Heart right ventricle (tissue), 16 donors: ENCODE data around the gene OAF. TPM values are rescaled to one million over a fixed set of nuclear protein-coding genes. Genes with fewer than 3 reads are reported as not detected.
A peak's percentile ranks its signal among the peaks of the same experiment; 100 is the strongest.

Source experiments
- ATAC-seq, 8 donors: fragments of 200-7000 bp; cut with Tn5 transposase; one replicate each; pipeline ENCODE4 v1.9.1; 2020; ENCODE audit warnings: mild to moderate bottlenecking in 8 of 8, moderate library complexity in 8 of 8, moderate number of reproducible peaks in 1 of 8
- DNase-seq, 2 donors: peaks; one replicate each; pipeline ENCODE4 v3.0.0-alpha.2; 2020
- H3K27ac ChIP-seq, 10 donors: fragments of 200-600 bp; sonication (generic) in 2 of 10; one replicate each; pipeline versions ENCODE4 v1.5.0 to v1.8.0; 2020 to 2022; ENCODE audit warnings: mild to moderate bottlenecking in 3 of 10
- H3K27me3 ChIP-seq, 7 donors: fragments of 200-600 bp; one replicate each; pipeline ENCODE4 v1.8.0; 2021 to 2022; ENCODE audit warnings: mild to moderate bottlenecking in 2 of 7
- H3K36me3 ChIP-seq, 9 donors: fragments of 200-600 bp; sonication (generic) in 1 of 9; one replicate each; pipeline versions ENCODE4 v1.5.0 to v1.8.0; 2020 to 2022; ENCODE audit warnings: mild to moderate bottlenecking in 2 of 9
- H3K4me1 ChIP-seq, 9 donors: fragments of 200-600 bp; sonication (generic) in 1 of 9; one replicate each; pipeline versions ENCODE4 v1.5.0 to v1.8.0; 2020 to 2022; ENCODE audit warnings: mild to moderate bottlenecking in 4 of 9
- H3K4me3 ChIP-seq, 10 donors: fragments of 200-600 bp; sonication (generic) in 2 of 10; one replicate each; pipeline versions ENCODE4 v1.5.0 to v1.8.0; 2020 to 2022; ENCODE audit warnings: mild to moderate bottlenecking in 7 of 10, moderate library complexity in 2 of 10
- H3K9me3 ChIP-seq, 11 donors: fragments of 200-600 bp in 10 of 11; sonication (generic) in 2 of 11; one replicate each; pipeline versions ENCODE4 v1.5.0 to v1.8.0; 2013 to 2022; ENCODE audit warnings: mild to moderate bottlenecking in 2 of 11, control low read depth in 1 of 11, moderate library complexity in 1 of 11
- CTCF ChIP-seq, 9 donors: fragments of 200-600 bp; sonication (generic) in 2 of 9; IDR thresholded peaks; one replicate each; pipeline versions ENCODE4 v1.5.0 to v1.8.0; 2021 to 2022; ENCODE audit warnings: antibody characterized with exemption in 9 of 9, mild to moderate bottlenecking in 5 of 9, moderate library complexity in 1 of 9
- WGBS, 2 donors: extraction: QIAGEN DNeasy Blood & Tissue Kit; methylation state at CpG; one replicate each; pipeline ENCODE4 v1.1.7; 2013; ENCODE audit warnings: inconsistent platforms in 1 of 2; 5-methylcytosine and 5-hydroxymethylcytosine counted together
- intact Hi-C, 10 donors: fragments of 100-400 bp; cut with DNase I; formaldehyde crosslinking; loops; one replicate each; pipeline versions ENCODE4 v1.11.1 to v1.14.2; 2022
- polyA plus RNA-seq, 2 donors: library from polyadenylated mRNA; stranded (reverse); fragments of 200-250 nt; gene quantifications; one replicate each; pipeline ENCODE4 v1.2.3, GENCODE V29; 2013
- total RNA-seq, 10 donors: library from RNA; stranded (reverse); fragmentation: NEBNext Ultra II Directional in 3 of 10; extraction: Animal tissue kit (Norgen Biotek cat#: 25700) in 3 of 10; gene quantifications; one replicate each; pipeline versions ENCODE4 v1.2.1 to v1.2.4, GENCODE V29; 2021 to 2023
- donor health status: Arrhythmogenic right ventricular cardiomyopathy.
- donor health status: ischemic (EF 13 %, LVEDD 7.1; RV severe dilation, severe dysfunction).
- donor health status: healthy with polysubstance abuse.
- donor health status: DM: no; HTN: yes; CAD: no.
- donor health status: DM: no; HTN: no; CAD: no.
- donor health status: ischemic (EF 25% LVEDD 6.9; RV normal size, moderate dysfunction).
- donor health status: ischemic (EF 25% LVEDD 5.7; RV mildly dilated, moderate dysfunction).
- donor health status: healthy.
- donor health status: DM: yes; HTN: yes; CAD: no.
- donor health status: Ischemic cardiomyopathy.
- donor health status: ischemic (EF 35%, LVEDD 5.7; RV mildly dilated, moderate dysfunction).
- donor health status: nonischemic (EF 11% LVEDD 7.7; RV severe dilation, severe dysfunction).
- donor health status: DM: yes; HTN: yes; CAD: no.
- donor health status: PGD.
- donor health status: ischemic (EF 29% LVEDD 5.4; RV normal size, mild dysfunction).
- donor health status: nonischemic (EF 23%, LVEDD 6.1; RV moderate dilation, normal function).

The OAF gene
- total and polyA plus RNA-seq, 12 donors = 8.4 to 41.6 (median 15.3) TPM

GRCh38 chr11:120254788-120255518 is 44.1 kb downstream of the OAF start:
- intact Hi-C loops = no loop called here
- Histone ChIP-seq H3K27ac (no peak overlapping the region), H3K36me3 (no peaks in the 10 kb centered on the region), H3K9me3 (no peaks in the 10 kb centered on the region), H3K4me3 (no peak overlapping the region), H3K27me3 (peaks cover 0 to 80% (median 66%) of the 10 kb centered on the region in 7 donors), H3K4me1 (peaks cover 0 to 16% (median 8%) of the 10 kb centered on the region in 9 donors)
- WGBS, 2 donors = 25 to 26% methylated on average over 13 of the region's 13 CpGs
- DNase-seq = no peak
- no peak for TF ChIP-seq CTCF (IDR thresholded peaks at IDR 0.05)
- no peak for ATAC-seq

GRCh38 chr11:120255519-120255866 is 44.7 kb downstream of the OAF start:
- no peak for TF ChIP-seq CTCF (IDR thresholded peaks at IDR 0.05)
- no peak for DNase-seq
- Histone ChIP-seq H3K36me3 (no peaks in the 10 kb centered on the region), H3K9me3 (no peaks in the 10 kb centered on the region), H3K4me3 (no peak overlapping the region), H3K27me3 (peaks cover 0 to 78% (median 61%) of the 10 kb centered on the region in 7 donors), H3K27ac (no peak overlapping the region), H3K4me1 (peaks cover 0 to 16% (median 8%) of the 10 kb centered on the region in 9 donors)
- no peak for ATAC-seq
- WGBS, 2 donors = 12% methylated on average over 9 of the region's 9 CpGs
- intact Hi-C loops = no loop called here

- TF ChIP-seq CTCF (IDR thresholded peaks at IDR 0.05) = no peak
- Histone ChIP-seq H3K27me3 (peaks cover 0 to 71% (median 55%) of the 10 kb centered on the region in 7 donors), H3K27ac (no peak overlapping the region), H3K4me1 (peaks cover 0 to 16% (median 8%) of the 10 kb centered on the region in 9 donors), H3K9me3 (no peaks in the 10 kb centered on the region), H3K36me3 (no peaks in the 10 kb centered on the region), H3K4me3 (no peak overlapping the region)
- 35 to 36% methylated on average over 4 of the region's 4 CpGs for WGBS, 2 donors
- intact Hi-C loops = no loop called here
- ATAC-seq (peak in 6 of 8 donors; percentile 64 to 90 (median 70)), DNase-seq (no peak)
Observed at GRCh38 chr11:120256178-120256577, 45.3 kb downstream of the OAF start.

GRCh38 chr11:120256779-120257178 is 45.9 kb downstream of the OAF start:
- Histone ChIP-seq H3K4me1 (peaks cover 0 to 16% (median 8%) of the 10 kb centered on the region in 9 donors), H3K36me3 (no peaks in the 10 kb centered on the region), H3K27me3 (peaks cover 0 to 66% (median 51%) of the 10 kb centered on the region in 7 donors), H3K27ac (no peak overlapping the region), H3K4me3 (no peak overlapping the region), H3K9me3 (no peaks in the 10 kb centered on the region)
- intact Hi-C loops = no loop called here
- ATAC-seq = no peak
- no peak for TF ChIP-seq CTCF (IDR thresholded peaks at IDR 0.05)
- DNase-seq = no peak
- WGBS, 2 donors = 92 to 97% methylated on average over 2 of the region's 2 CpGs
